ENCODE data around the gene STK39.

DNA sequence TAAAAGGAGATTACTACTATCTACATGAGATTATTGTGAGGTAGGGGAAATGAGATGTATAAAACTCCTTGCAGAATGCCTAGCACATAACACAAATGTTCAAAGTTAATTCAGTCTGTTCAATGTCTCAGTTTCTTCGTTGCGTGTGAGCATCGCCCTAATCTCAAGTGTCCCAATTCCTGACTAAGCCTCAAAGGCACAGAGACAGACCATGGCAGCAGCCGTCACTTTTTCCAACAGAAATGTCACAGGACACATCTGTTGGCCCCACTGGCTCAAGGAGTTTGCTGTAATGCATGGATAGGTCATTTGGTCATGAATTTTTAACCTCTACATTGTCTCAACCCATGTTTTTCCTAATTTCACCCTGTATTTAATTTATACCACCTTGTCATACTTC is 75.3 kb downstream of the STK39 start:
- no peak for TF ChIP-seq CTCF (IDR thresholded peaks at IDR 0.05)
- TF ChIP-seq EP300 (IDR thresholded peaks at IDR 0.05) = no peak
- TF ChIP-seq POLR2AphosphoS5 (IDR thresholded peaks at IDR 0.05) = no peak
- no peak for TF ChIP-seq POLR2A (IDR thresholded peaks at IDR 0.05)
